Stomach (tissue), 4 donors: ENCODE data around the gene C14orf180.

Source experiments
- CTCF ChIP-seq, 7 experiments: fragments of 450-650 bp in 4 of 7; fragments of 200-600 bp in 3 of 7; sonication (generic) in 3 of 7; IDR thresholded peaks; one replicate each; pipeline ENCODE4 v1.5.1; 2016 to 2019; ENCODE audit warnings: antibody characterized with exemption in 7 of 7, control low read depth in 2 of 7, mild to moderate bottlenecking in 1 of 7
- EP300 ChIP-seq: sonication (generic); formaldehyde crosslinking; IDR thresholded peaks from one replicate; pipeline ENCODE4 v1.6.1; 2017; ENCODE audit warnings: antibody characterized with exemption
- POLR2A ChIP-seq, 4 donors: fragments of 450-650 bp; IDR thresholded peaks; one replicate each; pipeline ENCODE4 v1.6.1; 2016; ENCODE audit warnings: antibody characterized with exemption in 4 of 4, control low read depth in 2 of 4, mild to moderate bottlenecking in 1 of 4, moderate library complexity in 1 of 4
- POLR2AphosphoS5 ChIP-seq, 3 donors: sonication (generic); formaldehyde crosslinking; IDR thresholded peaks; one replicate each; pipeline ENCODE4 v1.6.1; 2016; ENCODE audit warnings: antibody characterized with exemption in 3 of 3

- no peak for TF ChIP-seq CTCF (IDR thresholded peaks at IDR 0.05)
- TF ChIP-seq EP300: no peak
- no peak for TF ChIP-seq POLR2AphosphoS5 (IDR thresholded peaks at IDR 0.05)
- no peak for TF ChIP-seq POLR2A (IDR thresholded peaks at IDR 0.05)
Measured at GRCh38 chr14:104576970-104577332, 2.6 kb upstream of the C14orf180 start.
